HUES6 (cell line): ENCODE data around the gene JADE1.

Experiments
- H3K27ac ChIP-seq: 2 replicates; pipeline ENCODE4 v1.7.0; 2013; ENCODE audit warnings: low read depth, mild to moderate bottlenecking, low read length, inconsistent platforms
- H3K27me3 ChIP-seq: 2 replicates; pipeline ENCODE4 v1.6.1; 2013; ENCODE audit warnings: low read length; ENCODE audit not compliant: control insufficient read depth, insufficient read depth
- H3K36me3 ChIP-seq: 2 replicates; pipeline ENCODE4 v1.6.1; 2013; ENCODE audit warnings: low read length; ENCODE audit not compliant: control insufficient read depth, insufficient read depth
- H3K4me1 ChIP-seq: 2 replicates; pipeline ENCODE4 v1.6.1; 2013; ENCODE audit warnings: low read length; ENCODE audit not compliant: control insufficient read depth, insufficient read depth
- H3K4me3 ChIP-seq: 2 replicates; pipeline ENCODE4 v1.5.1; 2013; ENCODE audit warnings: low read depth, low read length
- H3K9ac ChIP-seq: one replicate; pipeline ENCODE4 v1.6.1; 2013; ENCODE audit warnings: mild to moderate bottlenecking, low read length
- H3K9me3 ChIP-seq: 2 replicates; pipeline ENCODE4 v1.6.1; 2013; ENCODE audit warnings: low read depth, low read length; ENCODE audit not compliant: control insufficient read depth, insufficient read depth

Gene JADE1

DNA sequence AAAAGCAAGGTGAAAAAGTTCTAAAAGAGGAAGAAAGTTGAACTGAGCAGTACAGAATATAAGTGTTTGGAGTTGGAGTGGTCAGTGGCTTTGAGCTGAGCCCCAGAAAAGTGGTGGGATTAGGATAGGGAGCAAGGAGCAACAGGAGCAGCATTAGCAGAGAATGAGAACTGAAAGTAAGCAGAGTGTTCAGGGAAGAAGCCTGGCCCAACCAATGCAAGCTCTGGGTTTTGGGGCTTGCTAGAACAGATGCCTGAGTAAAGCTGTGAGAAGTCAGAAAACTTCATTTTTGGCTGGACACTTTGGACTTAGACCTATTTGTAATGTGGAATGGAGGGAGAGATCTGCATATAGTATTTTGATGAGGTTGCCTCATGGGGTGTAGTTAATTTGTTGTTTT is 17.8 kb downstream of the JADE1 start:
- Histone ChIP-seq H3K9me3 (no peaks in the 10 kb centered on the region), H3K9ac (no peak overlapping the region), H3K4me3 (no peak overlapping the region), H3K36me3 (peaks cover 25% of the 10 kb centered on the region), H3K4me1 (peaks cover 75% of the 10 kb centered on the region), H3K27ac (no peak overlapping the region), H3K27me3 (no peaks in the 10 kb centered on the region)

DNA sequence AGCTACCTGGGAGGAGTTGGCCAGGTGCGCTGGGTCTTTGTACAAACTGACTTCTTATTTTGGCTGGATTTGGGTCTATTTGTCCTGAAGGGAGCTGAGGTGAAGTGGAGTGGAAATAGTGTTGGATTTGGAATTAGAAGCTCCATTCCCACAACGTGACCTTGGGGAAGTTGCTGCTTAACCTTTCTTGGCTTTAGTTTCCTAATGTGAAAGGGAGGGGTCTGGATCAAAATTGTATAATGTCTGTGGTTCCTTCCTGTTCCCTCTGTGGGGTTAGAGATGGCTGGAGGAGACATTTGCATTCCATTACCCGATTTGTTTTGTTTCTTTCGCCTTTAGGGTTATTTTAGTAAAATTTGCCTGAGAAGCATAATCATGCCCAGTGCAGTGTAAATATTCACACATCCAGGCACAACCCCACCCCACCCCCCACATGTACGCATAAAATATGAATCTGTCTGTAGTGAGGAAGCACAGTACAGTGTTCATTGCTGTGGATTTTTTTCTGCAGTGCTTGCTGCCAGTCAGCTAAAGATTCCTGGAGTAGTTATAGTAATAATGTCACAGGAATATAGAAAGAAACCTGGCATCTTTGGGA is 21.5 kb downstream of the JADE1 start:
- Histone ChIP-seq H3K27ac (peak overlapping the region; percentile 22), H3K4me1 (peaks cover 53% of the 10 kb centered on the region), H3K4me3 (peak overlapping the region; percentile 43), H3K9me3 (no peaks in the 10 kb centered on the region), H3K36me3 (peaks cover 50% of the 10 kb centered on the region), H3K9ac (peak overlapping the region; percentile 34), H3K27me3 (no peaks in the 10 kb centered on the region)

- peak overlapping the region; percentile 43 for H3K4me3 ChIP-seq
- peaks cover 46% of the 10 kb centered on the region for H3K4me1 ChIP-seq
- peak overlapping the region; percentile 22 for H3K27ac ChIP-seq
- H3K9me3 ChIP-seq: no peaks in the 10 kb centered on the region
- peaks cover 53% of the 10 kb centered on the region for H3K36me3 ChIP-seq
- no peaks in the 10 kb centered on the region for H3K27me3 ChIP-seq
- H3K9ac ChIP-seq: peak overlapping the region; percentile 34
Measured at GRCh38 chr4:128831531-128832242, 22.2 kb downstream of the JADE1 start.

- H3K27me3 ChIP-seq: no peaks in the 10 kb centered on the region
- peak overlapping the region; percentile 22; the same call in 1 of the 2 replicates for H3K27ac ChIP-seq
- no peaks in the 10 kb centered on the region for H3K9me3 ChIP-seq
- H3K9ac ChIP-seq: peak overlapping the region; percentile 34
- peaks cover 41% of the 10 kb centered on the region for H3K4me1 ChIP-seq
- peak overlapping the region; percentile 43; the same call in 1 of the 2 replicates for H3K4me3 ChIP-seq
- H3K36me3 ChIP-seq: peaks cover 58% of the 10 kb centered on the region
Measured at GRCh38 chr4:128832243-128832625, 22.7 kb downstream of the JADE1 start.

DNA sequence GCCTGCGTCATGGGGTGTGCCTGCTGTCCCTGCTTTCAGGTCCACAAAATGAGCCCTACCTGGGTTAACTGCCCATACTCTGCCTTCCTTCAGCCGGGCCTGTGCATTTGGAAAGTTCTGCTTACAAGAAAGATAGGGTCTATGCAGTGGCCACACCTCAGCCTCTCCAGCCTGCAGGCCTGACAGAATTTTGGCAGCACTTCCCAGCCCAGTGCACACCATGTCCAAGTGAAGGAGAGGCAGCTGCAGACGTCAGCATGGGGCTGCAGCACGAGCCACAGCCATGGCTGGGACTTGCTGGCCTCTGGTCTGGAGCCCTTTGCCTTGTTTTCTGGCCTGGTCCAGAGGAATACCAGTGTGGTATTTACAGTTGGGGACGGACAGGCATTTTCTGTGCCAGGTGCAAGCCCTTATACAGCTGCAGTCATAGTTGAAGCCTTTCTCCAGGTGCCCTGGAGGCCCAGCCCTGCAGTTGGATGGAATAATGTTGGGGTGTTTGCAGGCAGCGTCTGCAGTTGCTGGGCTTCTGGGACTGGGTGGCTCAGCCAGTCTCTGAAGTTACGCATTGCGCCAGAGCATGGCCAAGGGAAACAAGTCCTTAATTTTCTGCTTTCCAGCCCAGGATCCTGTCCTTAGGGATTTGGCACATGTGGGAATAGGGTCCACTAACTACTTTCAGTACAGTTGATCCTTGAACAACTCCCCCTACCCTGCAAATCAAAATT is 26.2 kb downstream of the JADE1 start:
- no peak overlapping the region for H3K4me3 ChIP-seq
- H3K9me3 ChIP-seq: no peaks in the 10 kb centered on the region
- no peak overlapping the region for H3K9ac ChIP-seq
- H3K27me3 ChIP-seq: no peaks in the 10 kb centered on the region
- peaks cover 78% of the 10 kb centered on the region for H3K36me3 ChIP-seq
- peaks cover 46% of the 10 kb centered on the region for H3K4me1 ChIP-seq
- H3K27ac ChIP-seq: no peak overlapping the region

DNA sequence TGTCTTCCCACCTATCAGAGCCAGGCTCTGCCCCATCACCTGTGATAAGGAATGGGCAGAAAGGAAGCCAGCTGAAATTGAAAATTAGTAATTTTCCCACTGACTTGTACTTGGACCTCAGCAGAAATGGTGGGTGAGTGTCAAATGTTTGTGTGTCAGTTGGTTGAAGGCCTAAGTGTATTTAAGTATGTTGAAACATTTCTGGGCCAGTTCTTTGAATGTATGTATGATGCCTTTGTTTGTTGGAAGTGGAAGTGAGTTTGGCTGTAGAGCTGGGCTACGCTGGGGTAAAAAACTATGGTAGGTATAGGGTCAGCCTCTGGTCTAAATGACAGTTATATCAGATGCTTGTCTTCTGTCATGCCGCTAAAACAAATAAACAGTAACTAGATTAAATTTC is 27.7 kb downstream of the JADE1 start:
- peaks cover 87% of the 10 kb centered on the region for H3K36me3 ChIP-seq
- peaks cover 41% of the 10 kb centered on the region for H3K4me1 ChIP-seq

GRCh38 chr4:128837679-128838078 is 28.2 kb downstream of the JADE1 start:
- Histone ChIP-seq H3K27ac (no peak overlapping the region), H3K9ac (no peak overlapping the region), H3K4me3 (no peak overlapping the region), H3K36me3 (peaks cover 86% of the 10 kb centered on the region), H3K9me3 (no peaks in the 10 kb centered on the region), H3K27me3 (no peaks in the 10 kb centered on the region), H3K4me1 (peaks cover 36% of the 10 kb centered on the region)

More for the DNA sequence above, 27.7 kb downstream of the JADE1 start:
- Histone ChIP-seq H3K9me3 (no peaks in the 10 kb centered on the region), H3K27ac (no peak overlapping the region), H3K9ac (no peak overlapping the region), H3K27me3 (no peaks in the 10 kb centered on the region), H3K4me3 (no peak overlapping the region)

DNA sequence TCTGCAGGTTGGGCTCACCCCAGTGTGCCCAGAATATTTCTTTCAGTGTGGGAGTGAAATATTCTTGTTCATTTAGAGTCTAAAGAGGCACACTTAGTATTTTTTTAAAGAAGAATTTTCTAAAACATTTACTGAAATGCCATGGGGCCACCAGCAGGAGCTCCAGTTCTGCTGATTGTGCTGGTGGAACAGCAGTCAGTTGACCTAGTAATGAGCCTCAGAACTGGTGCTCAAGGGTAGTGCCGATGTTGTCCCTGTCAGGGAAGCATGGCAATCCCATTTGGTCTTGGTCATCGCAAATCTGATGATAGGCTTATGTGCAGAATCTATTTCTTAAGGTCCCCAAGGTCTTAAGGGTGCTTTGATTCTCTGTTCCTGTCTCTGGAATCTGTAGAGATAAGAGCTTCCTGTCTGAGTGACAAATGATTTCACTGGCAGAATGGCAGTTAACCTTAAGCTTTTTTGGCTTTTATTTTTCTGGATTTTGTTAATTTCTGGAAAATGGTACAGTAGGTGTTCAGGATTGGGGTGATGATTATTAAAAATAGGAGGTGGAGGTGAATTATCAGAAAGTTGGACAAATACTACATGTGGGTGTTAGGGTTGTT is 31.3 kb downstream of the JADE1 start:
- no peak overlapping the region for H3K4me3 ChIP-seq
- no peaks in the 10 kb centered on the region for H3K27me3 ChIP-seq
- no peak overlapping the region for H3K27ac ChIP-seq
- no peak overlapping the region for H3K9ac ChIP-seq
- H3K36me3 ChIP-seq: peaks cover 88% of the 10 kb centered on the region
- H3K4me1 ChIP-seq: peaks cover 33% of the 10 kb centered on the region
- H3K9me3 ChIP-seq: no peaks in the 10 kb centered on the region

DNA sequence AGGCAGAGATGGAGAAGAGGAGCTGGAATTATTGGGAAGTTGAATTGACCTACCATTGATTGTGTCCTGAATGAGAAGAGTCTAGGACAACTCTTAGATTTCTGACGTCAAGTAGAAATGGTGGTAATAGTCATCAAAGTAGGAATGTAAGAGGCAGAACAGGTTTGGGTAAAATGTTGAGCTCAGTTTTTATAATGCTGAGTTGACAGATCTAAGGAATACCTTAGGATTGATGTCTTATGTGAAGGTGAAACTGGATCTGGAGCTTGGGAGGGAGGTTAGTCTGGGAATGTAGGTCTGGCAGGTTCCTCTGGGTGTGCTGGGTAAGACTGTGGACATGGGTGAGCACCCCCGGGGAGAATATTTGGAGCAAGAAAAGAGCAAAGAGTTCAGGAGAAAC is 31.9 kb downstream of the JADE1 start:
- no peak overlapping the region for H3K9ac ChIP-seq
- H3K36me3 ChIP-seq: peaks cover 90% of the 10 kb centered on the region
- no peaks in the 10 kb centered on the region for H3K9me3 ChIP-seq
- H3K27ac ChIP-seq: no peak overlapping the region
- H3K4me3 ChIP-seq: no peak overlapping the region
- H3K4me1 ChIP-seq: peaks cover 33% of the 10 kb centered on the region
- H3K27me3 ChIP-seq: no peaks in the 10 kb centered on the region

GRCh38 chr4:128844931-128845330 is 35.4 kb downstream of the JADE1 start:
- Histone ChIP-seq H3K4me1 (peaks cover 16% of the 10 kb centered on the region), H3K36me3 (peaks cover 99% of the 10 kb centered on the region), H3K27ac (no peak overlapping the region), H3K9ac (no peak overlapping the region), H3K27me3 (no peaks in the 10 kb centered on the region), H3K4me3 (no peak overlapping the region), H3K9me3 (no peaks in the 10 kb centered on the region)

DNA sequence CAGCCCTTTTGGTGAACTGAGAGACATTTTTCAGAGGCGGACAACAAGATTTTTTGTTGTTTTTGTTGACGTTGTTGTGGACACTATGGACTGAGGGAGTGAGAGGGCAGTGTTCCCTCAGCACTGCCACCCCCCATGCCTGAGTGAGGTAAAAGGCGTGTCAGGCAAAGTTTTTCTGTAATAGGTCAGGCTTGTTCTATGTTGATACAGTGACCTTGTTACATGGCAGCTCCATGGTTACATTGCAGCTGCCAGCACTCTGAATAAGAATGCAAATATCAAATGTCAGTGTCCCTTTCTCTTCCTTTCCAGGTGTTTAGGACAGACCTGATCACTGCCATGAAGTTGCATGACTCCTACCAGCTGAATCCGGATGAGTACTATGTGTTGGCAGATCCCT is 36.6 kb downstream of the JADE1 start:
- H3K27me3 ChIP-seq: no peaks in the 10 kb centered on the region
- H3K4me1 ChIP-seq: peaks cover 7% of the 10 kb centered on the region
- no peaks in the 10 kb centered on the region for H3K9me3 ChIP-seq
- H3K9ac ChIP-seq: no peak overlapping the region
- H3K36me3 ChIP-seq: peaks cover 99% of the 10 kb centered on the region
- no peak overlapping the region for H3K4me3 ChIP-seq
- no peak overlapping the region for H3K27ac ChIP-seq
